Stimulated activated CD8-positive, alpha-beta memory T cell treated with anti-CD3 and anti-CD28 coated beads, Interleukin-2, amount 100 ng/mL, for 1 hour (primary cell): ENCODE data around the gene DAGLA.

ENCODE experiments used
- DNase-seq, 2 donors: peaks; one replicate each; pipeline ENCODE4 v3.0.0-alpha.2; 2020; ENCODE audit warnings: low read depth in 2 of 2

Gene DAGLA

DNA sequence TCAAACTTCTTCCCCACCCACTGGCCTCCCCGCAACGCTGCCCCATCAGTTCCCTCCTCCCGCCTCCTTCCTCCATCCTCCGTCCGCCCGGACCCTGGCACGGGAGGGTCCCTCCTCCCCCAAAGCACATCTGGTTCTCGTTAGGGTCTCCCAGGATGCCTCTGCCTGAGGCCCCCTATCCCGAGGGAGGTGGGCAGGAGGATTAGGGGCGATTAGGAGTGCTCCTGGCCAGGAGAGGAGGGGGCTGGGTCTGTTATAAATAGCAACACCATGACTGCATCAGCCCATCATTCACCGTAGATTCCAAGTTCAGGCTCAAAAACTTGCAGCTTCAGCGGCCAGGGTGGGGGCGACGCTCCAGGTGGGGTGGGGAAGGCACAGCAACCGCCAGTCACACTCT lies 82.6 kb downstream of the DAGLA start:
- no peak for DNase-seq

DNA sequence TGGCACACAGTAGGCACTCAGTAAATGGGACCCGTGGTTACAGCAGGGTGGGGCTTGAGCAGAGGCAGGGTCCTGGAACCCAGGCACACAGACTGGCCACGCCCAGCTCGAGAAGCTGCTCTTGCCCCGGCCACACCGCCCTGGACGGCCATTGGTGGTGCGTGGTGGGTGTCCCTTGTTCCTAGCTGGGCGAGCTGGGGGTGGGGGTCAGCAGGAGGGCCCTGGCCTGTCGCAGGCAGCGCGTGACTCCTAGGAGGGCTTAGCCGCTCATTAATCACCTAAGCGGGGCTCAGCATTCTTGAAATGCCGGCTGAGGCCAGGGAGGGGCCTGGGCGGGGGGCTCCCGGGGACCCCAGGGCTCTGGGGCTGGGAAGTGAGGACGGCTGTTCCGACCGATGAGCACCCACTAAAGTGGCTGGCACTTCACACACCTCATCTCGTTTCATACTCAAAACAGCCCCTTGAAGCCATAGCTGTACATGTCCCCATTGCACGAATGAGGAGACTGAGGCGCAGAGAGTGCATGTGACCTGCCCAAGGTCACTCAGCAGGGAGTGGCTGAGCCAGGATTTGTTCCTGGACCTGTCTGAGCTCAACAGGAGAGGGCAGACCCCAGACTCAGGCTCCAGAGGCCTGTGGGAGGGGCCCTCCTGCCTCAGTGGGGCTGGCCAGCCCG lies 83.9 kb downstream of the DAGLA start:
- DNase-seq: no peak

DNA sequence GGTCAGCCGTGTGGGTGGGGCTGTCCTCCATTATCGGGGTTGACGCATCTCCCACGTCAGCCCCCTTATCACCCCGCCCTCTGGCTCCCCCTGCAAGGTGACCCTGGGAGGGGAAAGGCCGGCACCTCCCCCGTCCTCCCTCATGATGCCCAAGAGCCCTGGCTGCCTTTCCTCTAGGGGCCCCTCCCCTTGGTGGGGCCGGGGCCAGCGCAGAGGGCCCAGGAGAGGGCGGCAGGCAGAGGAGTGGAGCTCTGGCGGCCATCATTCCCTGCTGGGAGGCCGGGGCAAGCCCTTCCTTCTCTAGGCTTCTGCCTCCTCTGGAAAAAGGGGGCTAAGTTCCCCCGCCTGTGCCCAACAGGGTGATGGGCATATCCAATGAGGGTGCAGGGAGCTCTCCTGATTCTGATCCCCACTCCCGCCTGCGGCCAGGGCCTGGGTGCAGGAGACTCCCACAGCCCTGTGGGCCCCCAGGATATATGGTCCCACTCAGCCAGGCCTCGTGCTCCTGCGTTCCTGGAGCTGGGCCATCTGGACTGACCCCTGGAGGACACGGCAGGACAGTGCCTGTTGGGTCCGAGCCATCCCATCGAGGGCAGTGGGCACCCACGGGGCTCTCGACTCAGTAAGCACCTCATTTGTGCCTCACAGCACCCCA lies 84.5 kb downstream of the DAGLA start:
- no peak for DNase-seq

GRCh38 chr11:61765550-61766253 lies 85.5 kb downstream of the DAGLA start:
- no peak for DNase-seq

- DNase-seq: no peak
Measured at GRCh38 chr11:61766353-61766841, 86.2 kb downstream of the DAGLA start.

DNA sequence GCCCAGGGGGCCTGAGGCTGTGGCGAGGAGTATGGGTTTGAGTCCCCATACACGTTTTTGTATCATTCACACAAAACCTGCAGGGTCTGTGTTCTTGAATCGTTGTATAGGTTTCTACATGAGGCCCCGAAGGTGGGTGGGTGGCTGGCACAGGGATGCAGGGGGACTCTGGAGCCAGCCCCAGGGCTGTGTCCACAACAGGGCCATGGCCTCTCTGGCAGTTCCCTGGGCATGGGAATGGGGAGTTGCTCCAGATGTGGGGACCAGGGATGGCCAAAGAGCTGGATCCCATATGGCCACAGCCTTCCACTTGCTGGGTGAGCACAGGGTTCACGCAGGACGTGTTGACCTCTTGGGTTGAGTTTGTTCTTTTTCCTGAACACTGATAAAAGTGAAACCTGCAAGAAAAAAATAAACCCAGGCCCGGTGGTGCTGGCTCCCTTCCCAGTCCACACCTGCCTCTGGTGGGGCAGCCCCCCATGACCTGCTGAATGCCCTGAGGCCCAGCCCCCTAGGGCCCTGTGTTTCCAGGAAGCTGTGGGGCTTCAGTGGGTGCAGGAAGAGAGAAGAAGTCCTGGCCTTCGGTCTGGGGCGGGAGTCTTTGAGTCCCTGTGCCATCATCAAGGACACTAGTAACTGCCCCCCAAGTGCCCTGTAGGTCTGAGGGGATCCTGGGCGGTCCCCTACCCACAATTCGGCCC lies 88.3 kb downstream of the DAGLA start:
- DNase-seq: no peak

GRCh38 chr11:61769169-61769920 lies 89.2 kb downstream of the DAGLA start:
- DNase-seq: no peak

DNA sequence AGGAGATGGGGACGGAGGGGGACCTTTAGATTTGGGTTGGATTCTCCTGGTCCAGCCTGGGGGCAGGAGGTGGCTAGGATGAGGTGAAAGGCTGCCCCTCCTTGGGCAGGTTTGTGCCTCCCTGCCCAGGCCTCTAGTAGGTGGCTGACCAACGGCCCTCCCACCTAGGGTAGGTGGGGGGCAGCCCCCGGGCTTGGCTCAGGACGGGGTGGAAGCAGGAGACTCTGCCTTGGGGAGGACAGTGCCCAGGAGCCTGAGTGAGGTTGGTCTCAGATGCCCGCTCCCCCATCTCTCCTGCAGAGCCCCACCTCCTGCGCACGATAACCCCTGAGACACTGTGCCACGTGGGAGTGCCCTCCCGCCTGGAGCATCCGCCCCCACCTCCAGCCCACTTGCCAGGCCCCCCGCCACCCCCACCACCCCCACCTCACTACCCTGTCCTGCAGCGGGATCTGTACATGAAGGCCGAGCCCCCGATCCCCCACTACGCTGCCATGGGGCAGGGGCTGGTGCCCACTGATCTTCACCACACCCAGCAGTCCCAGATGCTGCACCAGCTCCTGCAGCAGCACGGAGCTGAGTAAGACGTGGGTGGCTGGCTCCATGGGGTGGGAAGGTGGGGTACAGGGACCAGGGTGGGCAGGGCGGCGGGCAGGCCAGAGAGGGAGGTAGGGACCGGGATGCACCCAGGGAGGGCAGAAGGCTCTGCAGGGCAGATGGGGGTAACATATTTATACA lies 89.9 kb downstream of the DAGLA start:
- no peak for DNase-seq

- no peak for DNase-seq
Measured at GRCh38 chr11:61771195-61771894, 91.2 kb downstream of the DAGLA start.

GRCh38 chr11:61771985-61772455 lies 91.8 kb downstream of the DAGLA start:
- DNase-seq: no peak

DNA sequence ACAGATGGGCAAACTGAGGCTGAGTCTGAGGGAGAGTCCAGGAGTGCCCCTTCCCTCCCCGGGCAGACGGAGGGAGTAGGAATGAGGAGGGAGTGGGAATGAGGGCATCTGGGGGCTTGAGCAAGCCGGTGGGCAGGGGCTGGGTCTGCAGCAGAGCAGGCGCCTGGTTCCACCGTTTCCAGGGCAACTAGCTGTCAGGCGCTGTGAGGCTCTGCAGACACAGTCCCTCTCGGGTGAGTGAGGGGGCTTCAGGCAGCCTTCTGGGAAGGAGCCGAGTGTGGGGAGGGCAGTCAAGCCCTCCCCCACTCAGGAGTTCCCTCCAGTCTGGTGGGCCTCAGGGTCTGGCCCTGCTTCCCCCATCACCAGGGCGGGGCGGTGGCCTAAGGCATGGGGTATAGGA lies 93.2 kb downstream of the DAGLA start:
- DNase-seq: no peak

DNA sequence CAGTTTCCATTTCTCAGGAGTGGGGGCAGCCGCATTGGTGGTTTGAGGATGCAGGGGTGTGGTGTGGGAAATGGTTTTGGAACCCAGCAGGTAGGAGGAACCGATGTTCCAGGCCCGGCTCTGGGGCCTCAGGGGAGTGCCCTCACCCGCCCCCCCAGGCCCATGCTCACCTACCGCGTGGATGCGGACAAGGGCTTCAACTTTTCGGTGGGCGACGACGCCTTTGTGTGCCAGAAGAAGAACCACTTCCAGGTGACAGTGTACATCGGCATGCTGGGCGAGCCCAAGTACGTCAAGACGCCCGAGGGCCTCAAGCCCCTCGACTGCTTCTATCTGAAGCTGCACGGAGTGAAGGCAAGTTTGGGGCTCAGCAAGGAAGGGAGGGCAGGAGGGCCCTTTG lies 93.6 kb downstream of the DAGLA start:
- DNase-seq: no peak

GRCh38 chr11:61774411-61774810 lies 94.2 kb downstream of the DAGLA start:
- no peak for DNase-seq

GRCh38 chr11:61775106-61775505 lies 94.9 kb downstream of the DAGLA start:
- no peak for DNase-seq

DNA sequence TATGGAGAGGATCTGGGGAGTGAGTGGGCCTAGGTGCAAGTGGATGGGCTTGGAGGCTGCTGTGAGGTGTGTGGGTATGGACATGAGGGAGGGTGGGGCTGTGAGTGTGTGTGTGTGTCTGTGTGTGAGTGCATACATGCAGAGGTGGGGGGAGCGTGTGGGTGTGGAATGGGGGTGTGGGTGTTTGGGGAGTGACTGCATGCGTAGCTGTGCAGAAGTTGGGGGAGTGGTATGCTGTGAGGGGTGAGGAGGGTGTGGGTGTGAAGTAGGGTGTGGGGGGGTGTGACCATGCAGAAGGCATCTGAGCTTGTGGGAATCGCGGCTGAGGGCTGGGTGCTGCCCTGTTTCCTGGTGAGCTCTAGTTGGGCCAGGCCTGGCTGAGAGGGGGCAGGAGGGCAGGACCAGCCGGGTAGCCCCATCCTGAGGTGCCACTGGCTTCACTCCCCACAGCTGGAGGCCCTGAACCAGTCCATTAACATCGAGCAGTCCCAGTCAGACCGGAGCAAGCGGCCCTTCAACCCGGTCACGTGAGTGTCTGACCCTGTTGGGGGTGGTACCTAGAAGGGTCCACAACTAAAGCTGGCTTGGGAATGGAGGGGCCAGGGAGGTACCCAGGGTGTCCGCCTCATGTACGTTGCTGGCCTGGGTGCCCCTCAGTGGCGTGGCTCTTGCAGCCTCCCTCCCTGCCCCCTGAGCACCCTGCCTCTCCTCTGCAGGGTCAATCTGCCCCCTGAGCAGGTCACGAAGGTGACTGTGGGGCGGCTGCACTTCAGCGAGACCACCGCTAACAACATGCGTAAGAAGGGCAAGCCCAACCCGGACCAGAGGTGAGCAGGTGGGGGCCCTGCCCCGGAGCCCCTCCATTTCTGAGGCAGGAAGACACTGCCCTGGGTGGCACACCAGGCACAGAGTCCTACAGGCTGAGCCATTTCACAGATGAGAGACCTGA lies 95.7 kb downstream of the DAGLA start:
- no peak for DNase-seq

DNA sequence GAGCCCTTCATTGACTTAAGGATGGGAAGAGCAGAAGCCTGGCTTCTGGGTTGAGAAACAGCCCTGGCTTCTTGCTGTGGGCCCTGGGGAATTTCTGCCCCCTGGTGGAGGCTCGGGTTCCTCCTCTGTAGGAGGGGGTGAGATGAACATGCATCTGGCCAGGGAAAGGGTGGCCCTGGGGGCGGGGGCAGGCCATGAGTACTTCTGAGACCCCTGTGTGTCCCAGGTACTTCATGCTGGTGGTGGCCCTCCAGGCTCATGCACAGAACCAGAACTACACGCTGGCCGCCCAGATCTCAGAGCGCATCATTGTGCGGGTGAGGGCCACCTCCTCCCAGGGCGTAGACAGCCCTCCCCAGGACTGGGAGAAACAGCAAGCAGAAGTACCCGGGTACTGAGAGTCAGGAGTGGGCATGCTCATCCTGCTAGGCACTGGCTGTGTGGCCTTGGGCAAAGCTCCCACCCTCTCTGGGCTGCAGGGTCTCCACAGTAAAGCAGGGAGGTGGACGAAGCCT lies 96.4 kb downstream of the DAGLA start:
- peak in 1 of 2 donors; percentile 19 for DNase-seq

- peak; percentile 37 for DNase-seq
Measured at GRCh38 chr11:61777234-61778090, 97.3 kb downstream of the DAGLA start.
